Mesendoderm (in vitro differentiated cells): ENCODE data around the gene MYOD1.

Experiments used
- DNase-seq: peaks from one replicate; pipeline ENCODE4 v3.0.0; 2013
- H2AK5ac ChIP-seq: 2 replicates; pipeline ENCODE4 v1.6.1; 2013; ENCODE audit warnings: low read length, inconsistent platforms
- H2BK120ac ChIP-seq: 2 replicates; pipeline ENCODE4 v1.6.1; 2013; ENCODE audit warnings: low read depth, mild to moderate bottlenecking, low read length, moderate library complexity, mixed read lengths
- H2BK15ac ChIP-seq: replicated peaks from 2 replicates; pipeline ENCODE4 v1.6.1; 2013; ENCODE audit warnings: low read depth, mild to moderate bottlenecking, moderate library complexity
- H2BK5ac ChIP-seq: 2 replicates; pipeline ENCODE4 v1.6.1; 2013; ENCODE audit warnings: low read length, inconsistent platforms
- H3K18ac ChIP-seq: 2 replicates; pipeline ENCODE4 v1.6.1; 2013; ENCODE audit warnings: mild to moderate bottlenecking, low read length, mixed read lengths
- H3K23ac ChIP-seq: one replicate; pipeline ENCODE4 v1.6.1; 2013; ENCODE audit warnings: low read length
- H3K27ac ChIP-seq: 2 replicates; pipeline ENCODE4 v1.5.1; 2013; ENCODE audit warnings: low read depth, mild to moderate bottlenecking, inconsistent platforms, low read length, moderate library complexity
- H3K27me3 ChIP-seq: 2 replicates; pipeline ENCODE4 v1.6.1; 2013; ENCODE audit warnings: low read length, control low read depth, mild to moderate bottlenecking, inconsistent platforms; ENCODE audit not compliant: insufficient read depth, poor library complexity
- H3K36me3 ChIP-seq: 2 replicates; pipeline ENCODE4 v1.6.1; 2013; ENCODE audit warnings: low read length, inconsistent platforms; ENCODE audit not compliant: control insufficient read depth, insufficient read depth
- H3K4ac ChIP-seq: one replicate; pipeline ENCODE4 v1.6.1; 2013; ENCODE audit warnings: low read depth, mild to moderate bottlenecking, low read length, moderate library complexity
- H3K4me1 ChIP-seq: 2 replicates; pipeline ENCODE4 v1.6.1; 2013; ENCODE audit warnings: low read depth, low read length, inconsistent platforms; ENCODE audit not compliant: control insufficient read depth
- H3K4me2 ChIP-seq: 2 replicates; pipeline ENCODE4 v1.6.1; 2013; ENCODE audit warnings: low read length
- H3K4me3 ChIP-seq: 2 replicates; pipeline ENCODE4 v1.5.1; 2013; ENCODE audit warnings: mild to moderate bottlenecking, low read length
- H3K56ac ChIP-seq: one replicate; pipeline ENCODE4 v1.6.1; 2013; ENCODE audit warnings: low read length
- H3K79me1 ChIP-seq: 2 replicates; pipeline ENCODE4 v1.6.1; 2013; ENCODE audit warnings: low read length, inconsistent platforms
- H3K79me2 ChIP-seq: 2 replicates; pipeline ENCODE4 v1.6.1; 2013; ENCODE audit warnings: mild to moderate bottlenecking, low read length; ENCODE audit not compliant: control insufficient read depth, insufficient read depth
- H3K9ac ChIP-seq: 2 replicates; pipeline ENCODE4 v1.6.1; 2013; ENCODE audit warnings: low read length, inconsistent platforms
- H4K5ac ChIP-seq: one replicate; pipeline ENCODE4 v1.6.1; 2013; ENCODE audit warnings: low read length
- H4K8ac ChIP-seq: one replicate; pipeline ENCODE4 v1.6.1; 2013; ENCODE audit warnings: low read depth, mild to moderate bottlenecking, control low read depth, low read length, moderate library complexity
- WGBS: extraction: QIAGEN DNeasy Blood & Tissue Kit; methylation state at CpG from one replicate; pipeline ENCODE4 v1.1.7; 2013; ENCODE audit warnings: low lambda C conversion rate, missing lambda C conversion rate; ENCODE audit not compliant: insufficient coverage; ENCODE audit errors: extremely low coverage; 5-methylcytosine and 5-hydroxymethylcytosine counted together

Gene MYOD1

GRCh38 chr11:17742019-17742418, 22.6 kb downstream of the MYOD1 start:
- Histone ChIP-seq H3K79me2 (no peaks in the 10 kb centered on the region), H3K56ac (no peak overlapping the region), H3K27ac (no peak overlapping the region), H2BK15ac (no peak overlapping the region), H3K4ac (no peak overlapping the region), H4K5ac (no peak overlapping the region), H3K4me2 (no peak overlapping the region), H3K23ac (no peak overlapping the region), H3K27me3 (peaks cover 6% of the 10 kb centered on the region), H3K4me1 (no peaks in the 10 kb centered on the region), H2AK5ac (no peak overlapping the region), H2BK120ac (no peak overlapping the region), H3K79me1 (no peaks in the 10 kb centered on the region), H3K18ac (no peak overlapping the region), H2BK5ac (no peak overlapping the region), H4K8ac (no peak overlapping the region), H3K36me3 (no peaks in the 10 kb centered on the region), H3K4me3 (no peak overlapping the region), H3K9ac (no peak overlapping the region)
- no CpG with 5 or more reads among the region's 5 CpGs for WGBS
- DNase-seq, result no peak

GRCh38 chr11:17743026-17743807, 23.8 kb downstream of the MYOD1 start:
- Histone ChIP-seq H3K4ac (no peak overlapping the region), H3K4me2 (no peak overlapping the region), H3K56ac (no peak overlapping the region), H3K27me3 (no peaks in the 10 kb centered on the region), H3K18ac (no peak overlapping the region), H2AK5ac (no peak overlapping the region), H3K79me1 (no peaks in the 10 kb centered on the region), H2BK5ac (no peak overlapping the region), H3K4me1 (no peaks in the 10 kb centered on the region), H4K8ac (no peak overlapping the region), H3K9ac (no peak overlapping the region), H3K4me3 (no peak overlapping the region), H3K27ac (no peak overlapping the region), H3K23ac (no peak overlapping the region), H4K5ac (no peak overlapping the region), H2BK120ac (no peak overlapping the region), H3K79me2 (no peaks in the 10 kb centered on the region), H2BK15ac (no peak overlapping the region), H3K36me3 (no peaks in the 10 kb centered on the region)
- no peak for DNase-seq
- no CpG with 5 or more reads among the region's 13 CpGs for WGBS

GRCh38 chr11:17743808-17744119, 24.4 kb downstream of the MYOD1 start:
- H3K4ac ChIP-seq, result no peak overlapping the region
- WGBS, result no CpG with 5 or more reads among the region's 5 CpGs
- no peak overlapping the region for H4K5ac ChIP-seq
- no peak overlapping the region for H4K8ac ChIP-seq
- H3K27ac ChIP-seq, result no peak overlapping the region
- no peak overlapping the region for H3K4me3 ChIP-seq
- H3K9ac ChIP-seq, result no peak overlapping the region
- no peak overlapping the region for H3K56ac ChIP-seq
- no peak overlapping the region for H2BK120ac ChIP-seq
- no peak overlapping the region for H2BK15ac ChIP-seq
- H3K79me1 ChIP-seq, result no peaks in the 10 kb centered on the region
- no peak overlapping the region for H2BK5ac ChIP-seq
- H3K18ac ChIP-seq, result no peak overlapping the region
- H3K4me1 ChIP-seq, result no peaks in the 10 kb centered on the region
- H3K4me2 ChIP-seq, result no peak overlapping the region
- H3K23ac ChIP-seq, result no peak overlapping the region
- H2AK5ac ChIP-seq, result no peak overlapping the region
- H3K27me3 ChIP-seq, result no peaks in the 10 kb centered on the region
- DNase-seq, result peak; percentile 40
- no peaks in the 10 kb centered on the region for H3K79me2 ChIP-seq
- H3K36me3 ChIP-seq, result no peaks in the 10 kb centered on the region

GRCh38 chr11:17744151-17744940, 25.0 kb downstream of the MYOD1 start:
- H3K4me2 ChIP-seq, result no peak overlapping the region
- H3K36me3 ChIP-seq, result no peaks in the 10 kb centered on the region
- no peak overlapping the region for H3K56ac ChIP-seq
- WGBS, result no CpG with 5 or more reads among the region's 10 CpGs
- H3K79me1 ChIP-seq, result no peaks in the 10 kb centered on the region
- H3K4me1 ChIP-seq, result no peaks in the 10 kb centered on the region
- no peak overlapping the region for H3K27ac ChIP-seq
- no peak overlapping the region for H3K4me3 ChIP-seq
- no peak overlapping the region for H2BK15ac ChIP-seq
- H3K23ac ChIP-seq, result no peak overlapping the region
- H2BK5ac ChIP-seq, result no peak overlapping the region
- no peak overlapping the region for H2AK5ac ChIP-seq
- H2BK120ac ChIP-seq, result no peak overlapping the region
- no peaks in the 10 kb centered on the region for H3K79me2 ChIP-seq
- no peak overlapping the region for H4K5ac ChIP-seq
- H3K18ac ChIP-seq, result no peak overlapping the region
- H3K27me3 ChIP-seq, result no peaks in the 10 kb centered on the region
- H3K9ac ChIP-seq, result no peak overlapping the region
- DNase-seq, result no peak
- no peak overlapping the region for H4K8ac ChIP-seq
- H3K4ac ChIP-seq, result no peak overlapping the region

GRCh38 chr11:17745023-17745772, 25.8 kb downstream of the MYOD1 start:
- H3K79me2 ChIP-seq, result no peaks in the 10 kb centered on the region
- no peak overlapping the region for H3K4ac ChIP-seq
- no peak overlapping the region for H2BK15ac ChIP-seq
- H4K5ac ChIP-seq, result no peak overlapping the region
- no peaks in the 10 kb centered on the region for H3K79me1 ChIP-seq
- H4K8ac ChIP-seq, result no peak overlapping the region
- H2AK5ac ChIP-seq, result no peak overlapping the region
- H2BK5ac ChIP-seq, result no peak overlapping the region
- H3K9ac ChIP-seq, result no peak overlapping the region
- H2BK120ac ChIP-seq, result no peak overlapping the region
- H3K4me2 ChIP-seq, result no peak overlapping the region
- H3K18ac ChIP-seq, result no peak overlapping the region
- H3K56ac ChIP-seq, result no peak overlapping the region
- H3K36me3 ChIP-seq, result no peaks in the 10 kb centered on the region
- H3K27ac ChIP-seq, result no peak overlapping the region
- no peaks in the 10 kb centered on the region for H3K4me1 ChIP-seq
- no peaks in the 10 kb centered on the region for H3K27me3 ChIP-seq
- H3K23ac ChIP-seq, result no peak overlapping the region
- no CpG with 5 or more reads among the region's 20 CpGs for WGBS
- DNase-seq, result no peak
- H3K4me3 ChIP-seq, result no peak overlapping the region
